Measurements from ENCODE around the gene NUP214. TPM values are rescaled to one million over a fixed set of nuclear protein-coding genes. Genes with fewer than 3 reads are reported as not detected.

NUP214 gene
- total RNA-seq, 1 experiment from 2014 or later = 52.3 TPM

GRCh38 chr9:131165523-131165922 is 40.1 kb downstream of the NUP214 start:
- H3K36me3 Mint-ChIP-seq (ENCODE audit: insufficient read depth, unreplicated experiment) = peaks cover 60% of the 10 kb centered on the region
- H3K27me3 Mint-ChIP-seq (ENCODE audit: insufficient read depth, unreplicated experiment) = no peaks in the 10 kb centered on the region
- Histone ChIP-seq H3K9me3 (no peaks in the 10 kb centered on the region), H3K4me3 (ENCODE audit: low read depth, low read length) (no peak overlapping the region), H3K27me3 (replicated peaks; ENCODE audit: control insufficient read depth, insufficient read depth, low read length) (no peaks in the 10 kb centered on the region), H3K4me1 (no peaks in the 10 kb centered on the region), H3K36me3 (ENCODE audit: control insufficient read depth, insufficient read depth, low read length) (no peaks in the 10 kb centered on the region)
- POLR2A ChIA-PET = no interaction called here
- intact Hi-C loops (cut with micrococcal nuclease; ENCODE audit: unreplicated experiment) = no loop called here
- no peaks in the 10 kb centered on the region for H3K9me3 Mint-ChIP-seq (ENCODE audit: unreplicated experiment)
- no TSS peak for BruUV-seq (replicated peaks)
- no peak overlapping the region for H3K27ac Mint-ChIP-seq (ENCODE audit: unreplicated experiment)
- no peak overlapping the region for H3K4me3 Mint-ChIP-seq (ENCODE audit: unreplicated experiment)
- CTCF ChIA-PET = no interaction called here
- DNase-seq = no peak
- H3K4me1 Mint-ChIP-seq (ENCODE audit: low read depth, unreplicated experiment) = no peaks in the 10 kb centered on the region
- TF ChIP-seq CTCF (IDR thresholded peaks at IDR 0.05; ENCODE audit: insufficient read depth in 1 of 2, low read depth in 1 of 2, low read length in 1 of 2, severe bottlenecking in 1 of 2, unreplicated experiment in 1 of 2) = no peak

GRCh38 chr9:131167146-131167692 is 41.8 kb downstream of the NUP214 start:
- no peaks in the 10 kb centered on the region for H3K9me3 ChIP-seq
- no TSS peak for BruUV-seq (replicated peaks)
- Mint-ChIP-seq H3K27ac (ENCODE audit: unreplicated experiment) (no peak overlapping the region), H3K27me3 (ENCODE audit: insufficient read depth, unreplicated experiment) (no peaks in the 10 kb centered on the region), H3K9me3 (ENCODE audit: unreplicated experiment) (no peaks in the 10 kb centered on the region), H3K4me3 (ENCODE audit: unreplicated experiment) (no peak overlapping the region), H3K36me3 (ENCODE audit: insufficient read depth, unreplicated experiment) (peaks cover 54% of the 10 kb centered on the region), H3K4me1 (ENCODE audit: low read depth, unreplicated experiment) (no peaks in the 10 kb centered on the region)
- no peaks in the 10 kb centered on the region for H3K4me1 ChIP-seq
- intact Hi-C loops (cut with micrococcal nuclease; ENCODE audit: unreplicated experiment) = no loop called here
- ChIA-PET POLR2A (no interaction called here), CTCF (interaction anchor here (0.6 kb wide), 2 partner anchors 100 to 169 kb away, joined by 3 to 6 read pairs; no protein-coding TSS in a partner anchor)
- DNase-seq = no peak
- no peaks in the 10 kb centered on the region for H3K36me3 ChIP-seq (ENCODE audit: control insufficient read depth, insufficient read depth, low read length)
- no peak overlapping the region for H3K4me3 ChIP-seq (ENCODE audit: low read depth, low read length)
- H3K27me3 ChIP-seq (replicated peaks; ENCODE audit: control insufficient read depth, insufficient read depth, low read length) = no peaks in the 10 kb centered on the region
- TF ChIP-seq CTCF (IDR thresholded peaks at IDR 0.05; ENCODE audit: insufficient read depth in 1 of 2, low read depth in 1 of 2, low read length in 1 of 2, severe bottlenecking in 1 of 2, unreplicated experiment in 1 of 2) = no peak

- H3K4me3 Mint-ChIP-seq (ENCODE audit: unreplicated experiment) = no peak overlapping the region
- no peaks in the 10 kb centered on the region for H3K27me3 Mint-ChIP-seq (ENCODE audit: insufficient read depth, unreplicated experiment)
- BruUV-seq (replicated peaks) = no TSS peak
- H3K4me1 Mint-ChIP-seq (ENCODE audit: low read depth, unreplicated experiment) = no peaks in the 10 kb centered on the region
- ChIA-PET CTCF (no interaction called here), POLR2A (no interaction called here)
- intact Hi-C loops (cut with micrococcal nuclease; ENCODE audit: unreplicated experiment) = no loop called here
- no peak for DNase-seq
- Histone ChIP-seq H3K9me3 (no peaks in the 10 kb centered on the region), H3K4me1 (no peaks in the 10 kb centered on the region), H3K4me3 (ENCODE audit: low read depth, low read length) (no peak overlapping the region), H3K27me3 (replicated peaks; ENCODE audit: control insufficient read depth, insufficient read depth, low read length) (no peaks in the 10 kb centered on the region), H3K36me3 (ENCODE audit: control insufficient read depth, insufficient read depth, low read length) (no peaks in the 10 kb centered on the region)
- TF ChIP-seq CTCF (IDR thresholded peaks at IDR 0.05; ENCODE audit: insufficient read depth in 1 of 2, low read depth in 1 of 2, low read length in 1 of 2, severe bottlenecking in 1 of 2, unreplicated experiment in 1 of 2) = no peak
- no peak overlapping the region for H3K27ac Mint-ChIP-seq (ENCODE audit: unreplicated experiment)
- H3K9me3 Mint-ChIP-seq (ENCODE audit: unreplicated experiment) = no peaks in the 10 kb centered on the region
- peaks cover 53% of the 10 kb centered on the region for H3K36me3 Mint-ChIP-seq (ENCODE audit: insufficient read depth, unreplicated experiment)
These were observed 42.5 kb downstream of the NUP214 start for GRCh38 chr9:131167936-131168335.
